IgD-negative memory B cell (primary cell): ENCODE measurements around the gene ADRM1. TPM values are rescaled to one million over a fixed set of nuclear protein-coding genes. Genes with fewer than 3 reads are reported as not detected.

Experiments
- H3K27ac Mint-ChIP-seq, 3 donors: one replicate each; pipeline ENCODE4 v1.8.0; 2020 to 2022; ENCODE audit warnings: mild to moderate bottlenecking in 3 of 3, mixed read lengths in 3 of 3, moderate library complexity in 1 of 3
- H3K27me3 Mint-ChIP-seq: one replicate; pipeline ENCODE4 v1.8.0; 2021; ENCODE audit warnings: mixed read lengths
- H3K36me3 Mint-ChIP-seq: one replicate; pipeline ENCODE4 v1.8.0; 2020; ENCODE audit warnings: mild to moderate bottlenecking, mixed read lengths
- H3K4me1 Mint-ChIP-seq, 3 donors: one replicate each; pipeline ENCODE4 v1.8.0; 2020 to 2022; ENCODE audit warnings: mixed read lengths in 3 of 3, mild to moderate bottlenecking in 1 of 3
- H3K4me3 Mint-ChIP-seq, 4 donors: one replicate each; pipeline ENCODE4 v1.8.0; 2020 to 2022; ENCODE audit warnings: mild to moderate bottlenecking in 4 of 4, mixed read lengths in 4 of 4, moderate library complexity in 3 of 4
- H3K9me3 Mint-ChIP-seq, 3 donors: one replicate each; pipeline ENCODE4 v1.8.0; 2020 to 2021; ENCODE audit warnings: mixed read lengths in 3 of 3, mild to moderate bottlenecking in 1 of 3
- polyA plus RNA-seq: library from polyadenylated mRNA; unstranded; fragments of 300-500 nt; fragmentation: Illumina TruSeq; gene quantifications from one replicate; pipeline ENCODE4 v1.2.3, GENCODE V29; 2021

ADRM1 gene
- polyA plus RNA-seq, 1 donor from 2014 or later: 149 TPM

DNA sequence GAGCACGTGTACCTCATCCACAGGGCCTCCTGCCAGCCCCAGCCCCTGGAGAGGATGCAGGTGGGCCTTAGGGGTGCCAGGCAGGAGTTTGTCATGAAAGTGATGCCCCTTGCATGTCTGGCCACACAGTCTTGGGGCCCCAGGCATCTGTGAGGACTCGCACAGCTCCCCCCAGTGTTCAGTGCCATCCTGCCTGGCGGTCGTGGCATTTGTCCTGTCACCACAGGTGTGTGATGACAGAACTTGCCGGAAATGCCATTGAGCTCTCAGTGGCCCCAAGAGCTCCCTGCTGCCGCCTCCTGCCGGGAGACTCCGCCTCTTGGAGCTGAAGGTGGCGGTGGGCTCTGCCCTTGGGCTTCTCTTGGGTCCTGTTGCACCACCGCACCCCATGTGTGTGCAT, 30.6 kb upstream of the ADRM1 start:
- peak overlapping the region in 1 of 3 donors; percentile 31 for H3K27ac Mint-ChIP-seq
- no peak overlapping the region for H3K4me3 Mint-ChIP-seq
- H3K4me1 Mint-ChIP-seq: peaks cover 17 to 20% (median 18%) of the 10 kb centered on the region in 3 donors
- peaks cover 6% of the 10 kb centered on the region for H3K36me3 Mint-ChIP-seq
- no peaks in the 10 kb centered on the region for H3K9me3 Mint-ChIP-seq
- no peaks in the 10 kb centered on the region for H3K27me3 Mint-ChIP-seq

DNA sequence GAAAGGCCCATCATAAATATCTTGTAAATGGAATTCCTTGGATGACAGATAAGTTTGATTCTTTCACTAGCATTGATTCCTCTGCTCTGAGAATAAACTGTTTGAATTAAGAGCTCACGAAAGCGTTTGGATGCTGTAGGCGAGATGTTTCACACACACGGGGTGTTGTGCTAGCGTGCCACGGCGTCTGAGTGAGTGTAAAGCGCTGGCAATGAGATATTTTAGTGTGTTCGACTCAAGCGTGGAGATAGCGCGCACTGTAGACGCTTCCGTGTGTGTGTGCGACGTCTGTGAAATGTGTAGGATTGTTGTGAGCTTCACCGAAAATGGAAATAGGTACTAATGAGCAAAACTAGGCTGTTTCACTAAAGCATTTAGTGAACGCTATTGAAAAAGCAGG, 29.4 kb upstream of the ADRM1 start:
- H3K4me1 Mint-ChIP-seq: peaks cover 17 to 20% (median 18%) of the 10 kb centered on the region in 3 donors
- H3K4me3 Mint-ChIP-seq: no peak overlapping the region
- peaks cover 8% of the 10 kb centered on the region for H3K36me3 Mint-ChIP-seq
- H3K27ac Mint-ChIP-seq: no peak overlapping the region
- no peaks in the 10 kb centered on the region for H3K9me3 Mint-ChIP-seq
- no peaks in the 10 kb centered on the region for H3K27me3 Mint-ChIP-seq

DNA sequence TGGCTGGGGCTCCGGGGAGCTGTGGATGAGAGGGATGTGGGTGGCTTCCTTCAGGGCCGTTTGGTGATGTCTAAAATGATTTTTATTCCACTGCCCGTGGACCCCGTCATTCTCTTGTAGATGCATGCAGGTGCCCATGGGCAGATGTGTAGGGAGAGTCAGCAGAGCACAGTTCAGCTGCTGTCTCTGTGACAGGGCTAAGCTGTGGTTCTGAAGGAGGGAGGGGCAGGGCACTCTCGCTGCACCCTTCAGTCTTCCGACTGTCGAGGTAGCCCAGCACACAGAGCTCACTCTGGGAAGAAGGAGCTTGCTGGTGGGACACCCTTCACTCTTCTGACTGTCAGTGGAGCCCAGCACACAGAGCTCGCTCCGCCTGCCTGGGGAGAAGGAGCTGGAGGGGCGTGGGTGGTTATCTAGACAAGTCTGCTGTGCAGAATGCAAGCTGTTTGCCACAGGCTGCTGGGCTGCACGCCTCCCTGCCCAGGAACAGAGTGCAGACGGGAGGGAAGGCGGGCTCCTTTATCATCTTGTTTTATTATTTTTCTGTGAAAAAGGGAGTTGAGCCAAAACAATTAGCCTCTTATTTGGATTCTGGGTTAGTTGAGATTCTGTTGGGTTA, 28.4 kb upstream of the ADRM1 start:
- Mint-ChIP-seq H3K9me3 (no peaks in the 10 kb centered on the region), H3K4me3 (peak overlapping the region in 1 of 4 donors; percentile 75), H3K36me3 (peaks cover 11% of the 10 kb centered on the region), H3K27ac (peak overlapping the region in 2 of 3 donors; percentile 23 to 71), H3K4me1 (peaks cover 17 to 20% (median 18%) of the 10 kb centered on the region in 3 donors), H3K27me3 (no peaks in the 10 kb centered on the region)

DNA sequence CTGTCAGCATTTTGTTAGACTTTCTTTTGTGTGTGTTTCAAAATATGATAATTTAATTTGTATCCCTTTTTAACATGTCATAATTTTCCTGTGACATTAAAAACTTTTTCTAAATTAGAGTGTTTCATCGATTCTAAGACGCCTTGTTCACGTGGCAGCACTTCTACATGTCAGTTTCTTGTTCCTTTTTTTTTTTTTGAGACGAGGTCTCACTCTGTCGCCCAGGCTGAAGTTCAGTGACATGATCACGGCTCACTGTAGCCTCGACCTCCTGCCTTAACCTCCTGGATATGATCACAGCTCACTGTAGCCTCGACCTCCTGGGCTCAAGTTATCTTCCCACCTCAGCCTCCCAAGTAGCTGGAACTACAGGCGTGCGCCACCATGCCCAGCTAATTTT, 27.6 kb upstream of the ADRM1 start:
- Mint-ChIP-seq H3K4me3 (peak overlapping the region in 1 of 4 donors; percentile 65), H3K4me1 (peaks cover 17 to 20% (median 18%) of the 10 kb centered on the region in 3 donors), H3K36me3 (peaks cover 11% of the 10 kb centered on the region), H3K9me3 (no peaks in the 10 kb centered on the region), H3K27me3 (no peaks in the 10 kb centered on the region), H3K27ac (peak overlapping the region in 1 of 3 donors; percentile 78)

DNA sequence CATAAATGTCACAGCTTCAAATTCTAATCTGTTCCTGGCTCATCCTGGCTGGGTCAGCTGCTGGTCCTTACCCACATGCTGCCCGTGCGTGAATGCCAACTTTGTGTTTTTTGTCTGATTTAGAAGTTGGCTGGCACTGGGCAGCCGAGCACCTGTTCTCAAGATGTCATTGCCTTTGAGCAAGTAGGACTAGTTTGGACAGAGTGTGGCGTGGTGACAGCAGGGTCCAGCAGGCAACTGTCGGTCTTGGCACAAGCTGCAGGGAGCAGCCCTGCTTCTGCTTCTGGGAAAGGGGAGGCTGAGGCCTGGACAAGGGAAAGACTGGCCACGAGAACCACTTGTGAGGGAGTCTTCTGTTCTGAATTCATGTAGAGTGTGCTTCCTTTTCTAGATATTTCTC, 26.4 kb upstream of the ADRM1 start:
- H3K4me1 Mint-ChIP-seq: peaks cover 17 to 20% (median 18%) of the 10 kb centered on the region in 3 donors

DNA sequence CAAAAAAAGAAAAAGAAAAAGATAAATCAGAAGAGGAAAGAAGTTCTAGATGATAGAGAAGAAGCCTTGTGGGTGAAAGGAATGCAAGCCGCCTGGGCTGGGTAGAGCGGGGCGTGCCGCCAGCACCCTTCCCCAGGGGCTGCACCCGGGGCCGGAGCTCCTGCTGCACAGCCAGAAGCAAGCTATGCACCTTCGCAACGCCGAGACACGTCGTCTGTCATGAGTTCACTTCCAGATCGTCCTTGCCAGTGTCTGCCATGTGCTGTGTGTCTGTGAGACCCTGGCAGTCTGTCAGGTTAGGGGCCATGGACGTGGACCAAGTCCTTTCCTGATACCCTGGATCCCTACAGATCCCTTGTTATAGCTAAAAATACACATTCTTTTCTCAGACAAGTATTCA, 25.5 kb upstream of the ADRM1 start:
- no peaks in the 10 kb centered on the region for H3K27me3 Mint-ChIP-seq
- H3K4me3 Mint-ChIP-seq: no peak overlapping the region

More for the DNA sequence above, 26.4 kb upstream of the ADRM1 start:
- no peak overlapping the region for H3K4me3 Mint-ChIP-seq
- H3K36me3 Mint-ChIP-seq: peaks cover 11% of the 10 kb centered on the region
- H3K27me3 Mint-ChIP-seq: no peaks in the 10 kb centered on the region
- H3K27ac Mint-ChIP-seq: no peak overlapping the region
- H3K9me3 Mint-ChIP-seq: no peaks in the 10 kb centered on the region

DNA sequence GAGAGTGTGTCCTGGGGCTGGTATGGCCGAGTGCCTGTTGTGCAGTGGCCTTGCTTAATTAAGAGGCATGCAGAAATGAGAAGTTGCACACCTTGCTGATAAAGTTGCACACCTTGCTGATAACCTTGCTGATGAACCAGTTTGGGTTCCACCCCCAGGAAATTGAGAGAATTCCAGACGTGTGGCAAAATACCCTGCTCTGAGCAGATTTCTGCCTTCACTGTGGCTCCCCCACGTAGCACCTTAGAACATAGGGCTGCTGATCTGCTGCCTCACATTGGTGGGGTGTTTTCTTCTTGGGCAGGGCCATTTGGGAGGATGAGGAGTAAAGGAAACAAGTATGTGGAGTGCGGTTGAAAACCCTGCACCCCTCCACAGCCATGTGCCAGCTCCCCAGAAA, 22.5 kb upstream of the ADRM1 start:
- H3K27ac Mint-ChIP-seq: no peak overlapping the region
- H3K4me1 Mint-ChIP-seq: peaks cover 3% of the 10 kb centered on the region in 3 donors
- H3K36me3 Mint-ChIP-seq: peaks cover 5% of the 10 kb centered on the region
- H3K9me3 Mint-ChIP-seq: no peaks in the 10 kb centered on the region
- H3K27me3 Mint-ChIP-seq: no peaks in the 10 kb centered on the region
- no peak overlapping the region for H3K4me3 Mint-ChIP-seq

More for the DNA sequence above, 25.5 kb upstream of the ADRM1 start:
- peaks cover 17 to 20% (median 18%) of the 10 kb centered on the region in 3 donors for H3K4me1 Mint-ChIP-seq
- H3K9me3 Mint-ChIP-seq: no peaks in the 10 kb centered on the region
- peaks cover 11% of the 10 kb centered on the region for H3K36me3 Mint-ChIP-seq
- H3K27ac Mint-ChIP-seq: no peak overlapping the region

DNA sequence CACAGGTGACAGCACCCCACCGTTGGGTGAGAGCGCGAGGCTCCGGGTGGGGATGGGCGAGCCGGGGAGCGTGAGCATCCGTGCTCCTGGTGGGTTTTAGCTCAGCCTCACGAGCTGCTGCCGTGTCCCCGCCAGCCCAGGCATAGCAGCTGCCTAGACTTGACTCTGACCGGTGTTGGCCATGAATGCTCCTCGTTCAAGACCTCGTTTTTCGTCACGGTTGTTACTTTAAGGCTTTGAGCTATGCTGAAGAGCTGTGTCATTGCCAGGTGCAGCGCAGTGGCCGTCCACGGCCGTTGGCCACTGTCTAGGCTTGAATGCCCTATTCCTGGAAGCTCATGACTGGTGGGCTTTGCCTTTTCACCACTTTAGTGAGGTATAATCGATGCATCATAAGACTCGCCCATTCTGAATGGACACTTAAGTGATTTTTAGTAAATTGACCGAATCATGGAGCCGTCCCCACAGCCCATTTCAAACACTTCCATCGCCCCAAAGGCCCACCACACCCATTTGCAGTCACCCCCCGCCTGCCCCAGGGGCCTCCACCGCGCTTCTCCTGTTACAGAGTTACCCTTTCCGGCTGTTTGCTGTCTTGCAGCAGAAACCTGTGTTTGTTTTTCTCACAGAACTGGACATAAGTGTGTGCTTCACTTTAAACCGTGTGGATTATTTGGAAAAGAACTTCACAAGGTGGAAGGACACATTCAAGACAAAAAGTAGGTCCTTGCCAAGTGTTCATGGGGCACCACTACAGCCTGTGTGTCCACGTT, 21.4 kb upstream of the ADRM1 start:
- H3K27ac Mint-ChIP-seq: no peak overlapping the region
- H3K36me3 Mint-ChIP-seq: peaks cover 5% of the 10 kb centered on the region
- no peaks in the 10 kb centered on the region for H3K9me3 Mint-ChIP-seq

DNA sequence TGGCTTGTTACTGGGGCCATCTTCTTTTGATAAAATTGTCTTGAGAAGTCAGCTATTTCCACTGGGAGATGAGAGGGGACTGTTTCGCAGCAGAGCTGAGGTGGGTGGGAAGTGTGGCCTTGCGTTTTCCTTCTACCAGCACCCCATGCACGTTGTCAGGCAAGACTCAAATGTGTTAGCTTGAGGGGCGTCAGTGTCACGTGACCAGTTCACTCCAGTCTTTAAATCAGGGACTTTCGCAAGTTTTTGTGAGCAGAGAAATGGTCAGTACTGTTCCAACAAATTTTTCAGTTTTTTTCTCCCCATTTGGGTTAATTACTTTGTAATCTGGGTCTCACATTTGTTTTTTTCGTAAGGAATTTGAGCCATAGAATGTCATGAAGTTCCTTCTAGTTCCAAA, 20.7 kb upstream of the ADRM1 start:
- Mint-ChIP-seq H3K9me3 (no peaks in the 10 kb centered on the region), H3K27ac (no peak overlapping the region), H3K4me3 (no peak overlapping the region), H3K27me3 (no peaks in the 10 kb centered on the region), H3K36me3 (peaks cover 5% of the 10 kb centered on the region), H3K4me1 (no peaks in the 10 kb centered on the region)

More for the DNA sequence above, 21.4 kb upstream of the ADRM1 start:
- Mint-ChIP-seq H3K4me1 (no peaks in the 10 kb centered on the region), H3K4me3 (no peak overlapping the region), H3K27me3 (no peaks in the 10 kb centered on the region)

DNA sequence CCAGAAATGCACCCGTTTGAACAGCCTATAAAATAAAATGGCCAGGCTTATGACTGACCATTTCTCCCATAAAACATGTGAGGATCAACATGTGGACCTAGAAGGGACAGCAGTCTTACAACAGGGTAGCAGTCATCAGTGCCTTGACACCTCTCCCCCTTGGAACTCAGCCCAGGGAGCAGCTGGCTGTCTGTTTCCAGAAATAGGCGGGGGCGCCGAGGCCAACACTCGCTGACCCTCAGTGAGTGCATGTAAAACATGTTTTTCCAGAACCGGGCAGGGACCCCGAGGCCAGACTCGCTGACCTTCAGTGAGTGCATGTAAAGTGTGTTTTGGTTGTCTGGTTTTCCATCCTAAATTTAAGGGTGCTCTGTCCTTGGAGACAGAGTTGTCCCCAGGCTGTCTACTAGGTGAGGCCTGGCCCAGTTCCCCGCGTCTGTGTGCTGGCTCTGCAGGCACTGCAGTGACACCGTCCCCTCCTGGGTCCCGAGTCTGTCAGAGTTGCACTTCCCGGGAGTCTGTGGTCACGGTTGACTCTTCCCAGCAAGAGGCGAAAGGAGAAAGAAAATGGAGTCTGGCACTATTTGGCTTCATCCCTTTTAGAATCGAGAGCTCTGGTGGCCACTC, 19.8 kb upstream of the ADRM1 start:
- Mint-ChIP-seq H3K4me3 (no peak overlapping the region), H3K27ac (peak overlapping the region in 1 of 3 donors; percentile 27), H3K36me3 (peaks cover 3% of the 10 kb centered on the region), H3K4me1 (no peaks in the 10 kb centered on the region), H3K9me3 (no peaks in the 10 kb centered on the region), H3K27me3 (no peaks in the 10 kb centered on the region)

DNA sequence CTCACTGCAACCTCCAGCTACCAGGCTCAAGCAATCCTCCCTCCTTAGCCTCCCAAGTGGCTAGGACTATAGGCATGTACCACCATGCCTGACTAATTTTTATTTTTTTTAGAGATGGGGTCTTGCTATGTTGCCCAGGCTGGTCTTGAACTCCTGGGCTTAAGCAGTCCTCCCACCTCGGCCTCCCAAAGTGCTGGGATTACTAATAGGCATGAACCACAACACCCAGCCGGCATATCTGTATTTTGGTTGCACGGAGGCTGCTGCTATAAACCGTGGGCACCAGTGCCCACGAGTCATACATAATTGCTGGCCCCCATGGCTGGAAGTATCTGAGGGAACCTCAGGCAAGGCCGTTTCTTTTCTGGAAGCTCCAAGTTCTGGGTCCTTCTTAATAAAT, 18.3 kb upstream of the ADRM1 start:
- Mint-ChIP-seq H3K27me3 (no peaks in the 10 kb centered on the region), H3K9me3 (no peaks in the 10 kb centered on the region), H3K4me1 (no peaks in the 10 kb centered on the region), H3K27ac (no peak overlapping the region), H3K4me3 (no peak overlapping the region), H3K36me3 (peaks cover 4% of the 10 kb centered on the region)

DNA sequence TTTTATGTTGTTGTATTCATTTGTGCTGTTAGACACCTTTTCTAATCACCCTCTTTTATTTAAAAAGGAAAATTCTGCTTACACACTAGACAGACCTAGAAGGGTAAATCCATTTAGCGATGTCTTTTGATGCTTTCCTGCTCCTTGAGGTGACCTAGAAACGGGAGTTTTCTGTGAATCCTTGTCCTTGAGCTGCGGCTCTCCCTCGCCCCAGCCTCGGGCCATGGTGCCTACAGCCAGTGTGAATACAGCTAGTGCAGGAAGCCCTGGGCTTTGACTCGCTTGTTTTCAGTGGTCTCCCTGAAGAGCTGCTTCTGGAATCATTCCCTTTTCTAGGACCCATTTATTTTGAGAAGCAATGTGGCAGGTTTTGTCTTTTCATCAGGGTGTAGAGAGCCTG, 17.6 kb upstream of the ADRM1 start:
- no peak overlapping the region for H3K4me3 Mint-ChIP-seq
- H3K27me3 Mint-ChIP-seq: no peaks in the 10 kb centered on the region
- no peaks in the 10 kb centered on the region for H3K4me1 Mint-ChIP-seq
- no peaks in the 10 kb centered on the region for H3K9me3 Mint-ChIP-seq
- peaks cover 4% of the 10 kb centered on the region for H3K36me3 Mint-ChIP-seq
- H3K27ac Mint-ChIP-seq: no peak overlapping the region

DNA sequence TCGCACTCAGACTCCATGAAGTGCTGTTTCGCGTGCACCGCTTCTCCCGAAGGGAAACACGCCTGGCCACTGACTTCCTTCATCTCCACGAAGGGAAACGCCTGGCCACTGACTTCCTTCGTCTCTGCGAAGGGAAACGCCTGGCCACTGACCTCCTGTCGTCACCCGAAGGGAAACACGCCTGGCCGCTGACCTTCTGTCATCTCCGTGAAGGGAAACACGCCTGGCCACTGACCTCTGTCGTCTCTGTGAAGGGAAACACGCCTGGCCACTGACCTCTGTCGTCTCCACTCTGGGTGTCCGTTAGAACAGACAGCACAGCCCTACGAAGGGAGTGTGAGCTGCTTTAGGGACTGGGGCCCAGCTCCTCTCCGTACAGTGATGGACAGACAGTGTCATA, 17.1 kb upstream of the ADRM1 start:
- no peak overlapping the region for H3K4me3 Mint-ChIP-seq
- H3K27me3 Mint-ChIP-seq: no peaks in the 10 kb centered on the region
- H3K9me3 Mint-ChIP-seq: no peaks in the 10 kb centered on the region
- no peak overlapping the region for H3K27ac Mint-ChIP-seq
- peaks cover 4% of the 10 kb centered on the region for H3K36me3 Mint-ChIP-seq
- no peaks in the 10 kb centered on the region for H3K4me1 Mint-ChIP-seq

DNA sequence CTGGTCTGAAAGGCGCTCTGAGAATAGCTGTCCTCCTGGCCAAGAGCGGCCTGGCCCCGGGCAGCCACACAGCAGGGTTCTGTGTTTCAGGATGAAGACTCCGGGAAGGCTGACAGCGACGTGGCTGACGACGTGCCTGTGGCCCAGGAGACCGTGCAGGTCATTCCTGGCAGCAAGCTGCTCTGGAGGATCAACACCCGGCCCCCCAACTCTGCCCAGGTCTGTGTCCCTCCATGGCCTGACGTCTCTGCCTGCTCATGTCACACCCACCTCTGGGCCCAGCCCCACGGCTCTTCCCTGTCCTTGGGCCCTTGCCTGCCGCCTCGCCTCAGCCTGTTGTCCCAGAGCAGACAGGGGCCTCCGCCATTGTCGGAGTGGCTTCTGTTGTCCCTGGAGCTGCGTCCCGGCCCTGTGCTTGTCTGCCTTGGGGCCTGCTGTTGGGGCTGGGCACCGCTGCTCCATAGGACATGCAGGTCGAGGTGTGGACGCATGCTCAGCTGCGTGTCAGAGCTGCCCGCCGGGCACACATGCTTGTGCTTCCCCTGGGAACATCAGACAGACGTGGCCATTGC, 16.2 kb upstream of the ADRM1 start:
- Mint-ChIP-seq H3K27me3 (no peaks in the 10 kb centered on the region), H3K4me3 (no peak overlapping the region), H3K4me1 (peaks cover 2 to 3% (median 3%) of the 10 kb centered on the region in 3 donors), H3K27ac (no peak overlapping the region), H3K9me3 (no peaks in the 10 kb centered on the region), H3K36me3 (peaks cover 5% of the 10 kb centered on the region)

DNA sequence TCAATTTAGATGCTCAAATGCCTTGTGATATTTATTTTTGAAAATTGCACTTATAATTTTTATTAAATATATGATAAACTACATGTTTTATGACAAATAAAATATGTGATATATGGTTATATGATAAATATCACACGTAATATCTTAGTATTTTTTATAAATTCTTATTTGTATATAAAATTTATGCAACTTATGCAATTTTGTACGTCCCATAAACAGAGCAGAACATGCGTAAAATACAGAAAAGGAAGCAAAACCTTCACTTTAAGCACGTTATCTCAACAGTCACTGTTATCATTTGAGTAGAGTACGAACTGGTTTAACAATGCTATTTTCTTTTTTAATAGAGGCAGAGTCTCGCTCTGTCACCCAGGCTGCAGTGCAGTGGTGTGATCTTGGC, 15.7 kb upstream of the ADRM1 start:
- Mint-ChIP-seq H3K9me3 (no peaks in the 10 kb centered on the region), H3K27ac (no peak overlapping the region), H3K36me3 (peaks cover 5% of the 10 kb centered on the region)

More for the DNA sequence above, 15.7 kb upstream of the ADRM1 start:
- no peaks in the 10 kb centered on the region for H3K27me3 Mint-ChIP-seq
- no peak overlapping the region for H3K4me3 Mint-ChIP-seq
- H3K4me1 Mint-ChIP-seq: peaks cover 4 to 6% (median 5%) of the 10 kb centered on the region in 3 donors
